Tibial artery (tissue), 4 donors: Measurements from ENCODE around the gene NUP210.

Experiments used
- DNase-seq, 2 donors: peaks; one replicate each; pipeline ENCODE4 v3.0.0-alpha.2; 2019
- H3K27ac ChIP-seq, 2 donors: fragments of 200-600 bp; sonication (generic) in 1 of 2; 1 replicate in 1 of 2; 2 replicates in 1 of 2; pipeline ENCODE4 v1.5.1; 2018 to 2019; ENCODE audit warnings: mild to moderate bottlenecking in 1 of 2
- H3K27me3 ChIP-seq, 2 donors: fragments of 200-600 bp; sonication (generic) in 1 of 2; one replicate each; pipeline versions ENCODE4 v1.5.1 to v1.6.0; 2016 to 2019
- H3K36me3 ChIP-seq, 3 donors: fragments of 200-600 bp; sonication (generic) in 2 of 3; one replicate each; pipeline ENCODE4 v1.5.1; 2016 to 2019; ENCODE audit warnings: mild to moderate bottlenecking in 2 of 3
- H3K4me1 ChIP-seq, 4 donors: fragments of 200-600 bp; sonication (generic) in 2 of 4; 1 replicate in 3 of 4; 2 replicates in 1 of 4; pipeline ENCODE4 v1.5.1; 2016 to 2019
- H3K4me3 ChIP-seq, 2 donors: fragments of 200-600 bp; sonication (generic) in 1 of 2; 1 replicate in 1 of 2; 2 replicates in 1 of 2; pipeline ENCODE4 v1.5.1; 2018 to 2019; ENCODE audit warnings: mild to moderate bottlenecking in 2 of 2
- H3K9me3 ChIP-seq, 3 donors: fragments of 200-600 bp; sonication (generic) in 1 of 3; one replicate each; pipeline ENCODE4 v1.5.1; 2016 to 2019
- intact Hi-C: fragments of 100-400 bp; cut with DNase I; formaldehyde crosslinking; loops from one replicate; pipeline ENCODE4 v1.15.0; 2023; ENCODE audit warnings: low total_unique reads
- TF ChIP-seq, protein P1 (sequence below), 2 experiments: fragments of 200-600 bp in 1 of 2; fragments of 450-650 bp in 1 of 2; IDR thresholded peaks; one replicate each; pipeline ENCODE4 v1.5.1; 2017 to 2019; ENCODE audit warnings: antibody characterized with exemption in 2 of 2, mild to moderate bottlenecking in 1 of 2, moderate library complexity in 1 of 2

The NUP210 gene

DNA sequence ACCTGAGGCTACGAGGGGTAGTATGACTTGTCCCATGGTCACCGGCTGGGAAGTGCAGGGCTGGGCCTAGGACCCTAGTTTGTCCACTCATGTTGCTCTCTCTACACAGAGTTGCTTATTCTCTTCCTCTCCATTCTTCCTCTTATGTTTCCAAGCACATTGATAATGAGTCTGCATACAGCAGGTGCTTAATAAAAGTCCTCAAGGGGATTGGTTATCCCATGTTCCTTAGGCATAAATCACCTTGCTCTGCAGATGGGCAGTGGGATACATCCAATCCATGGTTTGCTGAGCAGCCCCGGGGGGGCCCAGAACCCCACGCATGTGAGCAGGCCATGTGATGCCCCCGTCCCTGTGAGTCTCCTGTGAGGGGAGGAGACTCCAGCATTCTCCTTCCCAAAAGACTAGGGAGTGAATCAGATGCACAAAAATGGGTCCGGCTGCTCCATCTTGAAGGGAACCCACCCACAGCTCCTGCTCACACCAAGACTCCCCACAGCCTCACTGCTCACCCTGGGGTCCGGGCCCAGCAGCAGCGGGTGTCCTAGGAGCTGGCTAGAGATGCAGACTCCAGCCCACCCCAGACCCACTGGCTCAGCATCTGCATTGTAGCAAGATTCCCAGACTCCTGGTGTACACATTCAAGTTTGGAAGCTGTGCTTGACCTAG lies 139.9 kb downstream of the NUP210 start:
- Histone ChIP-seq H3K4me3 (no peak overlapping the region), H3K27me3 (peaks cover 0 to 62% of the 10 kb centered on the region in 2 donors), H3K27ac (no peak overlapping the region), H3K36me3 (no peaks in the 10 kb centered on the region), H3K4me1 (peaks cover 0 to 24% (median 14%) of the 10 kb centered on the region in 4 donors), H3K9me3 (peaks cover 0 to 20% (median 7%) of the 10 kb centered on the region in 3 donors)
- peak in 1 of 2 donors; percentile 28 for DNase-seq
- intact Hi-C loops = loop anchor here (10.0 kb wide), 1 partner anchor 185 kb away; no protein-coding TSS in a partner anchor
- TF ChIP-seq, protein P1, sequence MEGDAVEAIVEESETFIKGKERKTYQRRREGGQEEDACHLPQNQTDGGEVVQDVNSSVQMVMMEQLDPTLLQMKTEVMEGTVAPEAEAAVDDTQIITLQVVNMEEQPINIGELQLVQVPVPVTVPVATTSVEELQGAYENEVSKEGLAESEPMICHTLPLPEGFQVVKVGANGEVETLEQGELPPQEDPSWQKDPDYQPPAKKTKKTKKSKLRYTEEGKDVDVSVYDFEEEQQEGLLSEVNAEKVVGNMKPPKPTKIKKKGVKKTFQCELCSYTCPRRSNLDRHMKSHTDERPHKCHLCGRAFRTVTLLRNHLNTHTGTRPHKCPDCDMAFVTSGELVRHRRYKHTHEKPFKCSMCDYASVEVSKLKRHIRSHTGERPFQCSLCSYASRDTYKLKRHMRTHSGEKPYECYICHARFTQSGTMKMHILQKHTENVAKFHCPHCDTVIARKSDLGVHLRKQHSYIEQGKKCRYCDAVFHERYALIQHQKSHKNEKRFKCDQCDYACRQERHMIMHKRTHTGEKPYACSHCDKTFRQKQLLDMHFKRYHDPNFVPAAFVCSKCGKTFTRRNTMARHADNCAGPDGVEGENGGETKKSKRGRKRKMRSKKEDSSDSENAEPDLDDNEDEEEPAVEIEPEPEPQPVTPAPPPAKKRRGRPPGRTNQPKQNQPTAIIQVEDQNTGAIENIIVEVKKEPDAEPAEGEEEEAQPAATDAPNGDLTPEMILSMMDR (IDR thresholded peaks at IDR 0.05) = no peak

DNA sequence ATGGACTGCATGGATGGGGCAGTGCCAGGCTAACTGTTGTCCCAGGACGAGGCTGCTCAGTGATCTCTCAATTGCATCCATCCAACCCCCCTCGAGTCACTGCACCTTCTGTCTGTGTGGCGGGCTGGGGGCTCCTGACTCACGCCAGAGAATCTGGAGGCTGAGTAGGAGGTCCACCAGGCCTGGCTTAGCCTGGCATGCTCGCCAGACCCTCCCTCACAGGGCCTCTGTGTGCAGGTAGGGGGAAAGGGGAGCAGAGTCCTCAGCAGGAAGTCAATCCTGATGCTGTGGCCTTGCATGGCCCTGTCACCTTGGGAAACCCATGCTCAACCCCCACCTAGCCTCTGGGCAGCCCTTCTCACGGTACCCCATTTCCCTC lies 140.6 kb downstream of the NUP210 start:
- intact Hi-C loops = no loop called here
- Histone ChIP-seq H3K36me3 (no peaks in the 10 kb centered on the region), H3K27ac (no peak overlapping the region), H3K9me3 (peaks cover 0 to 12% (median 7%) of the 10 kb centered on the region in 3 donors), H3K27me3 (peaks cover 0 to 60% of the 10 kb centered on the region in 2 donors), H3K4me1 (peaks cover 0 to 24% (median 14%) of the 10 kb centered on the region in 4 donors), H3K4me3 (no peak overlapping the region)
- TF ChIP-seq, protein P1 (IDR thresholded peaks at IDR 0.05) = no peak
- peak in 1 of 2 donors; percentile 43 for DNase-seq

DNA sequence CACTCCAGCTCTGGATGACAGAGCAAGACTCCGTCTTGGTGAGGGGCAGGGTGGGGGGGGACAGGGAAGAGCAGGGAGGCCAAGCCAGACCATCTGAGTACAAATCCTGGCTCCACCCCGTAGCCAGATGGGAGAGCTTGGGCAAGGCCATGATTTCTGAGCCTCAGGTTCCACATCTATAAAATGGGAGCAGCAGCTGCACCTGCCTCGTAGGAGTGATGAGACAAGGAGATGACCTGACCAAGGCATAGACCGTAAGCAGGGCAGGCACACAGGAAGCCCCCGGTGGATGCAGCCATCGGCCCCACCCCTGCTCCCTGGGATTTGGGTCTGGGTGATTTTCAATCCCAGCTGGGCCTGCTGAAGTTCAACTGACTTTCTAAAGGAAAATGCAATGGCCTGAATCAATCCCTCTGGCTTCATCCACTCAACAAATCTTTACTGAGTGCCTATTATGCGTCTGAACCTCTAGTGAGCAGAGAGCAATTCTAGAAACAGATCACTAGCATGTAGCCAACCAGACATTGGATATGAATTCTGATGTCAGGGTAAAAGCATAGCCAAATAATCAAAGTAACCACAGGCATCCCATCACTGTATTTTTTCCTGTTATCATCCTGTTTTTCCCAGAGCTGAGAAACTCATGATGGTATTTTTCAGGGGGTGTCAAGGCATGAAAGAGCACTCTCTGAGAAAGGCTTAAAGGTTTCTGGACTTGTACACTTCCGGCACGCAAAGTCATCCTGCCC lies 141.2 kb downstream of the NUP210 start:
- Histone ChIP-seq H3K27me3 (peaks cover 0 to 60% of the 10 kb centered on the region in 2 donors), H3K36me3 (no peaks in the 10 kb centered on the region), H3K27ac (no peak overlapping the region), H3K4me1 (peaks cover 0 to 24% (median 14%) of the 10 kb centered on the region in 4 donors), H3K9me3 (peaks cover 0 to 7% (median 4%) of the 10 kb centered on the region in 3 donors), H3K4me3 (no peak overlapping the region)
- TF ChIP-seq, protein P1 (IDR thresholded peaks at IDR 0.05) = no peak
- DNase-seq = peak in 1 of 2 donors; percentile 37
- intact Hi-C loops = no loop called here

DNA sequence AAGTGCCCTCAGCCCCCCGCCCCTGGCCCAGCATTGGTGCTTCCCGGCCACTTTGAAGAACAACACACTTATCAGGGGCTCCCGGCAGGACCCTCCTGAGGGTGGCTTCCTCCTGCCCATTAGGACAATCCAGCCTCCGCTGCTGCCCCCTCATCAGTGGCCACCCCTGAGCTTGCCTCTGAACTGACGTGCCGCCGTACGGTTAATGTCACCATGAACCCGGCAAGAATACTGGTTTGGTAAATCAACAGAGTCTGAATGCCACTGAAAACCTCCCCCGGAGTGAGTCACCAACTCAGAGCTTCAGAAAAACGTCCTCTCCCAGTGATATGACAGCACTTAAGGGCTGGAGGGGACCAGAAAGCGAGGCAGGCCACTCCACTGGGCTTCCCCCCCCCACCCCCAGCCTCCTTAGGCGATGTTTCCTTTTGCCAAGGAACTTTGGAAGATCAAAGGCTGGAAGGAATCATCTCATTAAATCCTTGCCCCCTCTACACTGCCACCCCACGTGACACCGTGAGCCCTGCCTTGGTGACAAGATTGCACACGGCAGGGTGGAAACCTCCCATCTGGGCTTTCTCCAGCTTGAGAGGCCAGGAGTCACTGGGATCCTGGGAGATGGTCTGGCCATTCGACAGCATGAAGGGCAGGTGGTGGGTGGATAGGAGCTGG lies 142.1 kb downstream of the NUP210 start:
- DNase-seq = peak in 1 of 2 donors; percentile 63
- H3K9me3 ChIP-seq = no peaks in the 10 kb centered on the region
- intact Hi-C loops = no loop called here
- peaks cover 0 to 19% (median 11%) of the 10 kb centered on the region in 4 donors for H3K4me1 ChIP-seq
- H3K4me3 ChIP-seq = no peak overlapping the region
- TF ChIP-seq, protein P1 (IDR thresholded peaks at IDR 0.05) = no peak
- peak overlapping the region in 1 of 2 donors; percentile 8 for H3K27ac ChIP-seq
- H3K27me3 ChIP-seq = peaks cover 0 to 59% of the 10 kb centered on the region in 2 donors
- no peaks in the 10 kb centered on the region for H3K36me3 ChIP-seq

DNA sequence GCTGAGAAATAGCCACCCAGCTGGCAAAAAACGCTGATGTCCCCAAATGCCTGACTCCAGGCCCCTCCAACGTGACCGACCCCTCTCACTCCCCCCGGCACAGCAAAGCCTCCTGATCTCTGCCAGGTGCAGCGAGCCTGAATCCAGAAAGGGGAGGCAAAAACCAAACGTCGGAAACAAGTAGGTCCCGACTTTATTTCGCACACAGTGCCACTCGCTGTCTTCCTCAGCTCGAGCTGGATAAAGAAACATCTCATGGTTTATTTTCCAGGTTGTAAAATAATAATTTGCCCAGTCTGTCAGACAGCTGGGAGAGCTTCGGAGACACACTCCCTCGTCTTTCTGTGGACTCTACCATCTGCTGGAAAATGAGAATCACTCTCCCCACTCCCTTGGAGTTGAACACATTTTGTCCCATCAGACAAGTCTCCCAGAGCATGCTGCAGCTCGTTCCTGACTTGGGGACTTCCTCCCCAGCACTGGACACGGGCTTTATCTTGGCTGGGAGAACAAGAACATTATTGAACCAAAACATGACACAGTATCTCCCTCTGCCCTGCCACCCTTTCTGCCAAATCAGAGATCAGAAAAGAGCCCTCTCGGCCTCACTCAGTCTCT lies 142.8 kb downstream of the NUP210 start:
- intact Hi-C loops = no loop called here
- Histone ChIP-seq H3K27me3 (peaks cover 0 to 58% of the 10 kb centered on the region in 2 donors), H3K4me3 (no peak overlapping the region), H3K36me3 (no peaks in the 10 kb centered on the region), H3K27ac (peak overlapping the region in 1 of 2 donors; percentile 8), H3K9me3 (no peaks in the 10 kb centered on the region), H3K4me1 (peaks cover 0 to 17% (median 9%) of the 10 kb centered on the region in 4 donors)
- DNase-seq = peak; percentile 7 to 38
- TF ChIP-seq, protein P1 (IDR thresholded peaks at IDR 0.05) = no peak
